ENCODE data around the gene AKAP13. TPM values are rescaled to one million over a fixed set of nuclear protein-coding genes. Genes with fewer than 3 reads are reported as not detected.

The AKAP13 gene
- total and polyA plus RNA-seq, 2 of the 8 experiments (the other 6 are each of a cell fraction or from before 2014, with no cell fraction given), result 14.0 to 46.2 TPM

DNA sequence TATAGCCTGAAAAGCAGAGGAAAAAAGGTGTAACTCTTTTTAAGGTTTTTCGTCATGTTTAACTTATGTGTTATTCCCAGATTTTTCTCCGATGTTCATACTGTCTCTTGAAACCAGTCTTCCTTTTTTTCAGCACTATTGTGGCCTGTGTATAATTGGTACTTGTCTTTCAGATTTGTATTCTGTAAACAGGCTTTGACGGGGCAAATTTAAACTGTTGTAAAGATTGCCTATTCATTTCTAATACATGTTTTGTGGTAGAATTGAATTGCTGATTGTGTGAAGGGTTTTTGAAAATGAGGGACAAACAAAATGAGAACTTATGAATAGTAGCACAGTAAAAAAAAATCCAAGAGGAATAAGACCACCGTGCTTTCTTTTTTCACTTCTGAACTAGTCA lies 33.6 kb downstream of the AKAP13 start:
- ChIA-PET CTCF (ENCODE audit: partially characterized antibody) (interaction anchor here (0.8 to 2.9 kb wide), 6 partner anchors 11 to 240 kb away, joined by 3 to 22 read pairs (median 4); no protein-coding TSS in a partner anchor), POLR2A (ENCODE audit: partially characterized antibody) (interaction anchor here (0.9 kb wide), 1 partner anchor 79 kb away, joined by 3 read pairs; no protein-coding TSS in a partner anchor)
- Histone ChIP-seq H3K4me1 (replicated peaks in 1 of 4; ENCODE audit: control insufficient read depth in 3 of 4, insufficient read depth in 4 of 4, low read length in 3 of 4) (peaks cover 2 to 7% (median 4%) of the 10 kb centered on the region in 4 experiments; a peak in 3 of 7 replicates), H3K4me2 (ENCODE audit: insufficient read depth in 1 of 2, low read depth in 2 of 2, low read length in 2 of 2) (no peak overlapping the region), H2BK20ac (ENCODE audit: low read length) (no peak overlapping the region), H2BK12ac (ENCODE audit: low read depth, low read length) (no peak overlapping the region), H3K18ac (ENCODE audit: extremely low read depth, low read length) (no peak overlapping the region), H2AFZ (ENCODE audit: low read length) (no peak overlapping the region), H3K23me2 (ENCODE audit: low read depth, low read length) (no peaks in the 10 kb centered on the region), H3K4ac (replicated peaks; ENCODE audit: insufficient read length, low read depth, low read length) (no peak overlapping the region), H3K36me3 (ENCODE audit: control insufficient read depth in 2 of 4, insufficient read depth in 4 of 4, low read length in 3 of 4) (no peaks in the 10 kb centered on the region), H3K4me3 (ENCODE audit: extremely low read depth in 1 of 4, insufficient read depth in 2 of 4, low read depth in 3 of 4, low read length in 4 of 4) (no peak overlapping the region), H2BK120ac (replicated peaks; ENCODE audit: low read depth, low read length) (no peak overlapping the region), H3K79me1 (ENCODE audit: low read depth, low read length) (peaks cover 2% of the 10 kb centered on the region; the same call in 1 of the 2 replicates), H2BK15ac (ENCODE audit: low read length) (no peak overlapping the region), H3K14ac (ENCODE audit: insufficient read length) (no peak overlapping the region), H4K5ac (ENCODE audit: insufficient read length, low read depth, low read length) (no peak overlapping the region), H3K56ac (replicated peaks; ENCODE audit: insufficient read length, low read depth, low read length) (no peak overlapping the region), H2BK5ac (ENCODE audit: low read depth, low read length) (no peak overlapping the region), H4K8ac (ENCODE audit: extremely low read depth, insufficient read depth, low read length) (no peak overlapping the region), H3K27me3 (replicated peaks in 1 of 4; ENCODE audit: control insufficient read depth in 3 of 4, extremely low read depth in 1 of 4, insufficient read depth in 3 of 4, low read length in 3 of 4) (no peaks in the 10 kb centered on the region), H3K79me2 (ENCODE audit: control insufficient read depth in 1 of 2, insufficient read depth in 2 of 2, low read length in 2 of 2) (peaks cover 0 to 90% of the 10 kb centered on the region in 2 experiments; a peak in 3 of 4 replicates), H4K20me1 (replicated peaks in 1 of 2; ENCODE audit: control insufficient read depth in 1 of 2, insufficient read depth in 2 of 2, low read length in 2 of 2) (peaks cover 5 to 13% of the 10 kb centered on the region in 2 experiments), H3K9ac (replicated peaks in 1 of 4; ENCODE audit: extremely low read depth in 1 of 4, low read depth in 3 of 4, low read length in 3 of 4) (no peak overlapping the region), H3K9me3 (ENCODE audit: insufficient read depth in 2 of 2, low read depth in 1 of 2, low read length in 1 of 2) (no peaks in the 10 kb centered on the region), H4K91ac (replicated peaks; ENCODE audit: insufficient read length, low read length) (no peak overlapping the region), H3K23ac (ENCODE audit: insufficient read length) (no peak overlapping the region), H2AK5ac (ENCODE audit: low read depth, low read length) (no peak overlapping the region), H3K27ac (ENCODE audit: low read depth, low read length) (no peak overlapping the region)
- no peak for FAIRE-seq
- WGBS, 2 experiments (ENCODE audit: extremely low coverage in 1 of 2, insufficient coverage in 1 of 2, insufficient read length in 1 of 2, insufficient replicate concordance in 2 of 2, low coverage in 1 of 2, low lambda C conversion rate in 2 of 2, missing lambda C conversion rate in 1 of 2), result 88% methylated on average over 4 of the region's 4 CpGs; no CpG with 5 or more reads in 1 of the 2 experiments
- DNase-seq (ENCODE audit: low read depth in 1 of 2, low spot score in 2 of 2), result no peak
- TF ChIP-seq ASH2L (IDR thresholded peaks at IDR 0.05; ENCODE audit: low read length), result no peak
- TF ChIP-seq, protein P1, sequence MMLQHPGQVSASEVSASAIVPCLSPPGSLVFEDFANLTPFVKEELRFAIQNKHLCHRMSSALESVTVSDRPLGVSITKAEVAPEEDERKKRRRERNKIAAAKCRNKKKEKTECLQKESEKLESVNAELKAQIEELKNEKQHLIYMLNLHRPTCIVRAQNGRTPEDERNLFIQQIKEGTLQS (IDR thresholded peaks at IDR 0.05; ENCODE audit: insufficient read depth, low read depth, low read length), result no peak

All from H1 (cell line).